Testis (tissue), 3 donors: ENCODE measurements around the gene MTCL1. TPM values are rescaled to one million over a fixed set of nuclear protein-coding genes. Genes with fewer than 3 reads are reported as not detected.

Source experiments
- DNase-seq: peaks from one replicate; pipeline ENCODE4 v3.0.0-alpha.2; 2019
- H3K27ac ChIP-seq, 2 donors: fragments of 200-600 bp; sonication (generic); one replicate each; pipeline ENCODE4 v1.5.1; 2019
- H3K27me3 ChIP-seq: fragments of 200-600 bp; sonication (generic); one replicate; pipeline ENCODE4 v1.5.1; 2019
- H3K36me3 ChIP-seq: fragments of 200-600 bp; sonication (generic); one replicate; pipeline ENCODE4 v1.5.1; 2017; ENCODE audit warnings: low read depth; ENCODE audit errors: missing control alignments
- H3K4me1 ChIP-seq: fragments of 200-600 bp; sonication (generic); one replicate; pipeline ENCODE4 v1.5.1; 2019
- H3K4me3 ChIP-seq, 2 donors: fragments of 200-600 bp; sonication (generic); one replicate each; pipeline ENCODE4 v1.5.1; 2017 to 2019
- H3K9me3 ChIP-seq: fragments of 200-600 bp; sonication (generic); one replicate; pipeline ENCODE4 v1.5.1; 2017
- POLR2A ChIP-seq: fragments of 450-650 bp; IDR thresholded peaks from one replicate; pipeline ENCODE4 v1.6.1; 2017; ENCODE audit warnings: antibody characterized with exemption, mild to moderate bottlenecking, moderate library complexity
- WGBS, 2 donors: methylation state at CpG; one replicate each; pipeline ENCODE4 v1.1.5; 2018; 5-methylcytosine and 5-hydroxymethylcytosine counted together
- intact Hi-C: fragments of 100-400 bp; cut with DNase I; formaldehyde crosslinking; loops from one replicate; pipeline ENCODE4 v1.15.1; 2023; ENCODE audit warnings: low total_unique reads
- polyA plus RNA-seq: library from polyadenylated mRNA; stranded (reverse); fragments of 350-450 nt; fragmentation: Illumina TruSeq; extraction: RNeasy Lipid Tissue Mini Kit (QIAGEN cat#74804); gene quantifications from one replicate; pipeline ENCODE4 v1.2.3, GENCODE V29; 2014; ENCODE audit warnings: low read depth, low replicate concordance; ENCODE audit not compliant: insufficient read depth
- total RNA-seq, 2 donors: library from RNA; depleted of rRNA; stranded (reverse); fragments of >200 nt; gene quantifications; one replicate each; pipeline ENCODE4 v1.2.3, GENCODE V29; 2016
- TF ChIP-seq, protein P1 (sequence below), 3 experiments: fragments of 450-650 bp in 2 of 3; fragments of 200-600 bp in 1 of 3; sonication (generic) in 1 of 3; IDR thresholded peaks; one replicate each; pipeline ENCODE4 v1.5.1; 2016 to 2019; ENCODE audit warnings: antibody characterized with exemption in 3 of 3, mild to moderate bottlenecking in 2 of 3, moderate library complexity in 1 of 3

MTCL1 gene
- total and polyA plus RNA-seq, 3 donors from 2014 or later = 27.5 to 139 (median 95.8) TPM

DNA sequence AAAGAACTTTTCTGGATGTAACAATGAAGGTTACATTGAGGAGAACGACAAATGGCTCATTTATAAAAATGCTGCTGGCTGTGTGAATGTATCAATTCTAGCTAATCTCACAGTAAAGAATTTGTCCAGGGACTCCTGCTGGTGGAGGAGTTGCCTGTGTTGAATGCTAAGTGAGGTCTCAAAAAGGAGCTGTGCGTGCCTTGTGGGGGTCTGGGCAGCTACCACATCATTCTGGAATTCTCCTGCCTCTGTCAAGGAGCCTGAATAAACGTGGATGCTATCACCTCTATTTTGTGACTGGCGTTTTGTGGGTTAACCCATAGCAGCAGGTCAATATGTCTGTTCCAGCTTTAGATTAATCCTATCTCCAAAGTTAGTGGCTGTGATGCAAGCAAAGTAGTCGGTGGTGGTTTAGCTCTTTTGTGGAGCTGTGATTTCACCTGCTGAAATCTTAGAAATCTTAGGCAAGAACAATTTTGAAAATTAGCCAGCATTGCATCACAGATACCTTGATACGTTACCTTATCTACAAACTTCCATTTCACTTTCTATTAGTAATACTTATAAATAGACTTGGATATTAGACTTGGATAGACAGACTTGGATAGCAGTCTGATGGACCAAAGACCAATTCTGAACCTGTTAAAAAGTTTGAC is 96.8 kb downstream of the MTCL1 start:
- Histone ChIP-seq H3K4me3 (no peak overlapping the region), H3K4me1 (peaks cover 31% of the 10 kb centered on the region), H3K27me3 (no peaks in the 10 kb centered on the region), H3K27ac (peak overlapping the region; percentile 32 to 77), H3K36me3 (no peaks in the 10 kb centered on the region), H3K9me3 (no peaks in the 10 kb centered on the region)
- peak; percentile 81 for DNase-seq
- TF ChIP-seq, protein P1, sequence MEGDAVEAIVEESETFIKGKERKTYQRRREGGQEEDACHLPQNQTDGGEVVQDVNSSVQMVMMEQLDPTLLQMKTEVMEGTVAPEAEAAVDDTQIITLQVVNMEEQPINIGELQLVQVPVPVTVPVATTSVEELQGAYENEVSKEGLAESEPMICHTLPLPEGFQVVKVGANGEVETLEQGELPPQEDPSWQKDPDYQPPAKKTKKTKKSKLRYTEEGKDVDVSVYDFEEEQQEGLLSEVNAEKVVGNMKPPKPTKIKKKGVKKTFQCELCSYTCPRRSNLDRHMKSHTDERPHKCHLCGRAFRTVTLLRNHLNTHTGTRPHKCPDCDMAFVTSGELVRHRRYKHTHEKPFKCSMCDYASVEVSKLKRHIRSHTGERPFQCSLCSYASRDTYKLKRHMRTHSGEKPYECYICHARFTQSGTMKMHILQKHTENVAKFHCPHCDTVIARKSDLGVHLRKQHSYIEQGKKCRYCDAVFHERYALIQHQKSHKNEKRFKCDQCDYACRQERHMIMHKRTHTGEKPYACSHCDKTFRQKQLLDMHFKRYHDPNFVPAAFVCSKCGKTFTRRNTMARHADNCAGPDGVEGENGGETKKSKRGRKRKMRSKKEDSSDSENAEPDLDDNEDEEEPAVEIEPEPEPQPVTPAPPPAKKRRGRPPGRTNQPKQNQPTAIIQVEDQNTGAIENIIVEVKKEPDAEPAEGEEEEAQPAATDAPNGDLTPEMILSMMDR (IDR thresholded peaks at IDR 0.05) = peak in 1 of 3 experiments; percentile 20
- no peak for TF ChIP-seq POLR2A
- intact Hi-C loops = no loop called here
- 63 to 65% methylated on average over 6 of the region's 6 CpGs for WGBS, 2 donors

DNA sequence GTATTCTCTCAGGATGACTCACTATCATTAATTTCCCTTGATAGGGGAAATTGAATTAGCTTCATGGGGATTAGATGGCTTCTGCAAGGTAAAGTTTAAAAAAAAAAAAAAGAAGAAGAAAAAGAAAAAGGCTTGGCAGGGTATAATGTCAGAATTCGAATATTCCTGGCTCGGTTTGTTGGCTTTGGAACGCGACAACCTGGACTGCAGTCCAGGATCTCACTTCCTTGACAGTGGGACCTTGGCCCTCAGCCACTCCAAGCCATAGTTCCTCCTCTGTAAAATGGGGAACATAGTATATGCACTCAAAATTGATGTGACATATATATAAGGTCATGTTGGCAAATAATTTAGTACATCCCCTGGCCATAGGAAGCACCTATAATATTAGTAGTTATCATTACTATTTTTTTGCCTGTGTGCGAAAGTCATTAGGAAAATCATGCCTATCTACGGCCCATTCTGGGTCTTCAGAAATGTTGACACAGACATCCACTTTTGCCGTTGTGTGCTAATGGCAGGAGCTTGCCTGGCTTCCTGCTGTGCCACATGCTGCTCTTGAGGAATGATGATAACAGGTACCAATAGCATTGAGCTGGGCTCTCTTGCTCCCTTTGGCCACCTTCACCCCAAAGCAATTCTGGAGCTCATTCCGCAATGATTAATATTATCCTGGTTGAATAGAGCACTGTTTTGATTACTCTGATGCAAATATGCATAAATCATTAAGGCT is 97.9 kb downstream of the MTCL1 start:
- WGBS, 2 donors = 71 to 76% methylated on average over 8 of the region's 8 CpGs
- Histone ChIP-seq H3K27me3 (no peaks in the 10 kb centered on the region), H3K27ac (peak overlapping the region in 1 of 2 donors; percentile 17), H3K4me3 (no peak overlapping the region), H3K4me1 (peaks cover 29% of the 10 kb centered on the region), H3K36me3 (no peaks in the 10 kb centered on the region), H3K9me3 (no peaks in the 10 kb centered on the region)
- TF ChIP-seq, protein P1 (IDR thresholded peaks at IDR 0.05) = no peak
- no peak for TF ChIP-seq POLR2A
- no peak for DNase-seq
- intact Hi-C loops = no loop called here

DNA sequence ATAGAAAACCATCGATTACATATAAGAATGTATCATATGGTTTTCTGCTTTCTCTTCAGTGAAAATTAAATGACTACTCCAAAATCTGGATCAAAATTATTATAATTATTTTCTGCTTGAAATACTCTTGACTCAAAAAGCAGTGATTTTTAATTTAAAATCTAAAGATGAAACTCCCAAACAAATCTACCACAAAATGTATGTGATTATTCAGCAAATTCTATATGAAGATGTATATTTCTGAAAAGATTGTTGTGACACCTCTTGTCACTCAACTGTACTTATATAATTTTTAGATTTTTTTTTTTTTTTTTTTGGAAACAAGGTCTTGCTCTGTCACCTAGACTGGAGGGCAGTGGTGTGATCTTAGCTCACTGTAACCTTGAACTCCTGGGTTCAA is 98.6 kb downstream of the MTCL1 start:
- TF ChIP-seq POLR2A = no peak
- TF ChIP-seq, protein P1 (IDR thresholded peaks at IDR 0.05) = no peak
- 84 to 91% methylated on average over 1 of the region's 1 CpG for WGBS, 2 donors
- peaks cover 24% of the 10 kb centered on the region for H3K4me1 ChIP-seq
- H3K27ac ChIP-seq = peak overlapping the region in 1 of 2 donors; percentile 17
- H3K9me3 ChIP-seq = no peaks in the 10 kb centered on the region
- H3K4me3 ChIP-seq = no peak overlapping the region
- no peak for DNase-seq
- H3K27me3 ChIP-seq = no peaks in the 10 kb centered on the region
- no peaks in the 10 kb centered on the region for H3K36me3 ChIP-seq
- intact Hi-C loops = no loop called here

DNA sequence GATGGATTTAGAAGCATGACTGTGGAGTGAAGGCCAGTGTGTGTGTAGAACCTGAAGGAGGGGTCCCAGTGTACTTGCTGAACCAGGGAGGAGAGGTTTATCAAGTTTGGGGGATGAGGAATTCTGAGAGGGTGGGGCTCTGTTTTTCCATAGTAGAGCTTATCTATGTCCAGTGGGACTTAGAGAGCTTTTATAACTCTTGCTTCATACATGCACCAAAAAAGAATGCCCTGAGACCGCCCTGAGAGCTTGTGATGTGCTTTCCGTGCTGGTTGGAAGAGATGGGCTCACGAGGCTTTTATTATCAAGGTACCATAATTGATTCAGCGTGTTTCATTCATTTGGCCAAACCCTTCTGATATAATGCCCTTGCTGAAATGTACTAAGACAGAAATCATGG is 100.2 kb downstream of the MTCL1 start:
- DNase-seq = no peak
- TF ChIP-seq, protein P1 (IDR thresholded peaks at IDR 0.05) = no peak
- TF ChIP-seq POLR2A = no peak
- no peaks in the 10 kb centered on the region for H3K36me3 ChIP-seq
- intact Hi-C loops = no loop called here
- WGBS, 2 donors = 35 to 67% methylated on average over 4 of the region's 4 CpGs
- H3K27ac ChIP-seq = no peak overlapping the region
- H3K4me1 ChIP-seq = peaks cover 10% of the 10 kb centered on the region
- no peak overlapping the region for H3K4me3 ChIP-seq
- H3K9me3 ChIP-seq = no peaks in the 10 kb centered on the region
- no peaks in the 10 kb centered on the region for H3K27me3 ChIP-seq
